ENCODE results near the gene PRKAR2B.

The PRKAR2B gene

DNA sequence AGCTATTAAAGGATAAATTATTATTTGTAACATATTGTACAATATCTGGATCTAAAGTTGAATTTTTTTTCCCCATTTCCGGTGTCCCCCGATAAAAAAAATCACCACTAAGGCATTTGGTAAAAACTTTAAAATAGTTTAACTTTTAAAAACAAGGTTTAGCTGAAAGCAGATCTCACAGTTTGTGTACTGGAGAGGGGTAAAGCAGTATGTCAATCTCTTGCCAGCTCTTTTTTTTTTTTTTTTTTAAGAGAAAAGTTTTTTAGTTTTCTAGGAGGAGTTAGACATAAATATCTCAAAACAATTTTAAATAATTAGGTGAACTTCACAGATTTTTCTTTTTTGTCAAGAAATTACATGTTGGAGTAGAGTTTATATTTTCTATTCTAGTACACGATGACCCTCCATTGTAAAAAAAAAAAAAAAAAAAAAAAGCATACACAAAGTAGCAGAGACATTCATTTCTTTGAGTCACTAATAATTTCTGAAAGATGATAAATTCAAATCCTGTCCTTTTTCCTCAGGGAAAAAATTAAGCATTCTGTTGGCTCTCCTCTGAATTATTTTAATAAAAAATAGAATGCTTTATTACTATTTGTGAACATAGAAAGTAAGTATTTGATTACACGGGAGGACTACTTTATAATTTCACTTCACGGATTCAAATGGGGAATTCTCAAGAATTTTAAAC is 122.4 kb downstream of the PRKAR2B start:
- no peak for DNase-seq

- DNase-seq = peak; percentile 21
These were observed 123.2 kb downstream of the PRKAR2B start for GRCh38 chr7:107167483-107168232.

DNA sequence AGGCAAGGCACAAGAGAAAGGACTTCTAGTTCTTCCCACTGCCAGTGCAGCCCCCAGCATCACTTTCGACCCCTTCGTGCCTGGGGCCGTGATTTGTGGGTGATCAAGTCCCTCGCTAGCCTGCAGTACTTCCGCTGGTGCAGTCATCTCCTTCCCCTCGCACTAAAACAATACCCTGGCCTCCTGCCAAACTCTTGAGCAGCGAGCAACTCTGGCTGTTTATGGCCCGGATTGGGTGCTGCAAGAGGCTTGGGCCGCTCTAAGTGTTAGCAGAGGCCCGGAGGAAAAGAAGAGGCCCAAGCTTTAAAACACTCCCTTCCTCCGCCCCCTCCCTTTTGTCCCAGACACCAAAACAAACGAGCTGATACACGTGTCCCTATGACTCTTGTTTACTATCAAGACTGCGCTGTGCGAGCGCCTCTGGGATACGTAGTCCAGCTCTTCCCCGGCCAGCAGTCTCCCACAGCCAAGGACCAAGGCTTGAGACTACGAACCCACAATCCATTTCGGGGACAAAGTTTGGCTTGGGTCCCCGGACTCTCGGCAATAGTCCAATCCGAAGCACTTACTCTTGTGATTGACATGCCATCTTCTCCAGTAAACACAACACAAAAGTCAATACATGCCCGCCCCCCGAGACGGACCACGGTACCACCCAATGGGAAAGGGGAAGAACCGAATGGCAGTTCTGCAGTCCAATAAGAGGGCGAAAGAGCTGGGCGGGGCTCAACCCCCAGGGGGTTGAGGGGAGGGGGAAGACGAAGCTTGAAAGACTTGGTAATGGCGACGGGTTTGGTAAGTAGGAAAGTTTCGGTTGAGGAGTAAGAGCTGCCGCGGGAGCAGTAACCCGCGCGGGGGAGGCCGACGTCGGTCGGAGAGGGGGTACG is 124.0 kb downstream of the PRKAR2B start, which contains the start of gene HBP1:
HBP1 (plus strand) TSS at position 771 of the 887 bp plus-strand sequence. CDS start 10,891 bp downstream, outside the sequence.
- DNase-seq = peak; percentile 81

DNA sequence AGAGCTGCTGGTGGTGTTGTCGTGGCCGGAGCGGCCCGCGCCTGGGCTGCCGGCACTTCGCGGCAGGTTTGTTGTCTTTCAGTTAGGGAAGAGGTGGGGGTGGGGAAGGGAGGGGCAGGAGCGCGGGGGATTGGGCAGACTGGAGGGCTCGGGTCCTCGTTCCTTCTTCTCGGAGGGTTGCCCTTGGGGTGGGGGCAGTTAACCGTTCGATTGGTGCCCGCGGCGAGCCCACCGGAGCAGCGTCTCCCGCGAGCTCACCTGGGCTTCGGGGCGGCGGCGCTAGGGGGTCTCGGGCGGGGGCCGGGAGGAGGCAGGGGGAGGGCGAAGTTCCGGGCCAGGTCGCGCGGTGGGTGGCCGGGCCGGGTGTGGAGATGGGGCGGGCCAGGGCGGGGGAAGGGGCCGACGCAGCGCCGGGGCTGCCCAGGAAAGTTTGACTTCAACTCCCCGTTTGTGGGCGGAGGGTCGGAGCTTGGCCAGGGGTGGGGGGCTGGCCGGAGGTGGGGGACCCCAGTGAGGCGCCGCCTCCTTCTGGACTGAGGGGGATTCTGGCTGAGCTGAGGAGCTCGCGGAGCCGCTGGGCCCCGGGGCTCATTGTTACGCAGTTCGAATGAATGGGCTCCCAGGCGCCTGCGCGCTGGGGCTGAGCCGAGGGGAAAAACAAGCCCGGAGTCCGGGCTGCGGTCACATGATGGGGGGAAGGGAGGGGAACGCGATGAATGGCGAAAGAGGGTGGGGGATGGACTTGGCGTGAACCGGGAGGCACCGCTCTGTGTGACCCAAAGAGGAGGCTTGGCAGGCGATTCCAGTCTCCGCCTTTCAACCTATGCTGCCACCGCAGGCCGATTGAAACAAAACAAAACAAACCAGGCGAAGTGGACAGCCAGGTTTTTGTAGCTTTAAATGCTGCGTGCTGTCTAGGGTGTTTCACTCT is 124.9 kb downstream of the PRKAR2B start:
- peak; percentile 19 for DNase-seq

DNA sequence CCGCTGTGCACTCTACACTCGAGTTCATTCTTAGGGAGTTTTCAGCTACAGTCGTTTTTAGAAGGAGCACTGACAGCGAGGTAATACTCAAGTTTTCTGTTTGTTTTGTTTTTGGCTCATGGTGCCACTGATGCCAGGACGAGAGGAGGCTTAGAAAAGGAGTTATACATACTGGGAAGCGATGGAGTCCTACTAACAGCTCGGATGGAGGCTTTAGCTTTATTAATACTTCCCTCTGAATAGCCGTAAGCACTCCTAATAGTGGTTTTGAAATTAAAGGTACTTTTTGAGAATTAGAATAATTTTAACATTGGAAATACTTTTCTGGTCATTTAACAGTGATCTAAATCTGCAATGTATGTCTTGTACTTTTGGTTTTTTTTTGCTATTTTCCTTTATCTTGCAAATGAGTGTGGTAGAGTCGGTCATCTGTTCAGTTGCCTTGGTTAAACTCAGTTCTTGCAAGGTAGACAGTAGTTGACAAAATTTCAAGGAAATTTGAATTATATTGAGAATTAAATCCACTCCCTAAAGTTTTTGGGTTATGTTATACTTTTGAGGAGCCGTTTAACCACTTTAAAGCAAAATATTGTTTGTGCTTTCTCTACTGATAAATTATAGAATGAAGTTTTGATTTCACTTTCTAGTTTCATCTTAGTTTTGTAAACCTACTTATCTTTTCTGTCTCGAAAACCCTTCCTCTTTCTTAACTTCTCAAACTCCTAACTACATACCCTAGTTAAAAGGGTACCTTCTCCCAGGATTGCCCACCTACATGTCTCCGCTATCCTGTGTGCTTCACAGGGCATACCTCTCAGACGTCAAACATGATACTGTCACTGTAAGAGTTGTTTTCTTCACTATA is 125.8 kb downstream of the PRKAR2B start:
- DNase-seq = no peak

GRCh38 chr7:107171496-107171895 is 127.0 kb downstream of the PRKAR2B start:
- DNase-seq = no peak

DNA sequence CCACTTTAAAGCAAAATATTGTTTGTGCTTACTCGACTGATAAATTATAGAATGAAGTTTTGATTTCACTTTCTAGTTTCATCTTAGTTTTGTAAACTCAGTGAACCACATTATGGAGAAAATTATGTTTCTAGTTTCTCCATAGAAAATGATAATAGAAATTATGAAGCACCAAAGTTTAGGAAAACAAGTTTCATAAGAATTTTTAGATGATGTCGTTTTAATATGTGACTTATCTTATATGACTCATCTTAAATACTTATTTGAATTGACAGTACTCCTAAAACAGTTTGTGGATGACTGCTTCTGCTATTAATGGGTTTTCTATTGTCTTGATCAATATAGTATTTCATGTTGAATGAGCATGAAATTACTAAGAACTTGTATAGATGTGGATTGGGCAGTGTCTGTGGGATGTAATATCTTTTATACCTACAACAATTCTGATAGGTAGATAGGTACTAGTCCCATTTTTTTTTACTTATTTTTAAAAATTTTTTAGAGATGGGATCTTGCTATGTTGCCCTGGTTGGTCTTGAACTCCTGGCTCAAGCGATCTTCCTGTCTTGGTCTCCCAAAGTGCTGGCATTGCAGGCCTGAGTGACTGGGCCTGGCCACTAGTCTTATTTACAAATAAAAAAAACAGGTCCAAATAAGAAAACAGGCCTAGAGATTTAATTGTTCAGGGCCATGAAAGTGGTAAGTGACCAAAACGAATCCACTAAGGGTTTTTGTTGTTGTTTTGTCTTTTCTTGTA is 127.9 kb downstream of the PRKAR2B start:
- DNase-seq = no peak

DNA sequence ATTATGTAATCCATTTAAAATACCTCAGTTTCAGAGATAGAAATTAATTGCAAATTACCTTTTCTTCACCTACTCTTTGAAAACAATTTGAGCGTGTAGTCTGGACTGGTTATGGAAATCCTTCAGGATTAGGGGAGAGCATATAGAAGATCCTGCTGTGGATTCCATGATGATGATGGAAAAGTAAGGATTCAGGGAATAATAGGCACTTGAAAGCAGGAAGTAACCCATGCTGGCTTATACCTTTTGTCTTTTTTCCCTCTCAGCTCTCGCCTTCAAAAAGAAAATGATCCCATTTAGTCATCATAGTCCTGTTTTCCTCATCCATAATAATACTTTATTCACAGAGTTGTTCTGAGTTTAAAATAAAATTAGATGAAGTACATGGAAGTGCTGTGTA is 128.7 kb downstream of the PRKAR2B start:
- no peak for DNase-seq

DNA sequence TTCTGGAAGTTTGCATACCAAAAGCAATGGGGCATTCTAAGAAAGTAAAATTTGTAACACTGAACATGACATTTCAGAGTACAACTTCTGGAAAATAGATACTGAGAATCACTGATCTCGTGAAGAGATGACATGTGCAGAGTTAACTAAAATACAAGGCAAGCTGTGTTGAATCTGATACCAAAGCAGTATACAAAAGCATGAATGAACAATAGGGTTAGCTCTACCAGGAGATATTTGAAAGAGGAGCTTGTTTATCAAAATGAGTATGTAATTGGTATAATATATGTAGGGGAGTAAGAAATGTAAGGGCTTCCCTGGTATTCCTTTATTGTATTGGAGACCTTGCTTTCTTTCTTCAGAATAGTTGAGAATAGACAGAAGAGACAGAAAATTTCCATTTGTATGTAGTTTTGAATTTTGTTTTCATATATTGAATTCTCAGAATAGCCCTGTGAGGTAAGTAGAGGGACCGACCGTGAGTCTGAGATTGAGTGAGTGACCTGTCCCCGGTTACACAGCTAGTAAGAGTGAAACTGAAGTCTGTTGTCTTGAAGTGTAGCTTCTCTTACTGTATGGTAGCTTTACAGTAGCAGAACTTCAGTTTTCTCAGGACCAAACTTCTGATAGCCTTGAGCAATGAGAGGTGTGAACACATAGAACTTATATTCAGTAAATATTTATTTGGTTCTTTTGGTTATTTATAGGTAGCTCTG is 129.3 kb downstream of the PRKAR2B start:
- DNase-seq = no peak

- no peak for DNase-seq
These were observed 135.0 kb downstream of the PRKAR2B start for GRCh38 chr7:107179326-107180164.

- DNase-seq = no peak
These were observed 135.9 kb downstream of the PRKAR2B start for GRCh38 chr7:107180378-107180777.

DNA sequence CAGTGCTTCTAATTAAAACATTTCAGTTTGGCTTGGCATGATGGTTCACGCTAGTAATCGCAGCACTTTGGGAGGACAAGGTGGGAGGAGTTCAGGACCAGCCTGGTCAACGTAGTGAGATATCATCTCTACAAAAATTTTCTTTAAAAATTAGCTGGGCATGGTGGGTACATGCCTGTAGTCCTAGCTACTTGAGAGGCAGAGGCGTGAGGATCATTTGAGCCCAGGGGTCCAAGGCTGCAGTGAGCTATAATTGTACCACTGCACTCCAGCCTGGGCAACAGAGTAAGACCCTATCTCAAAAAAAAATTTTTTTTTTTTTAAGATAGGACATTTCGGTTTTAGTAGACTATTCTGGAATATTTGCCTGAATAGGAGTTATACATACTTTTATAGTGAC is 136.7 kb downstream of the PRKAR2B start:
- no peak for DNase-seq

DNA sequence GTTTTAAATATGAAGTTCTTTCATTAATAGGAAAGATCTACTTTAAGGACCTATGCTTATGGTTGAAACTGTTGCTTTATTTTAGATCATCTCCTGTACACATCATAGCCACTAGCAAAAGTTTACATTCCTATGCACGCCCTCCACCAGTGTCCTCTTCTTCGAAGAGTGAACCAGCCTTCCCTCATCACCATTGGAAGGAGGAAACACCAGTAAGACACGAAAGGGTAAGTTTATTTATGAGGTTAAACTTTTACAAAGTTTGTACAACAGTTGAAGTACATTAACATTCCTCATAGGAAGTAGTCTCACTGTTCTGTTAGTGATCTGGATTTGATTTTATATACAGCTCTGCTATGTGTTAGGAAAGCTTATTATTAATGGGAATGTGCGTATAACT is 141.2 kb downstream of the PRKAR2B start:
- no peak for DNase-seq

DNA sequence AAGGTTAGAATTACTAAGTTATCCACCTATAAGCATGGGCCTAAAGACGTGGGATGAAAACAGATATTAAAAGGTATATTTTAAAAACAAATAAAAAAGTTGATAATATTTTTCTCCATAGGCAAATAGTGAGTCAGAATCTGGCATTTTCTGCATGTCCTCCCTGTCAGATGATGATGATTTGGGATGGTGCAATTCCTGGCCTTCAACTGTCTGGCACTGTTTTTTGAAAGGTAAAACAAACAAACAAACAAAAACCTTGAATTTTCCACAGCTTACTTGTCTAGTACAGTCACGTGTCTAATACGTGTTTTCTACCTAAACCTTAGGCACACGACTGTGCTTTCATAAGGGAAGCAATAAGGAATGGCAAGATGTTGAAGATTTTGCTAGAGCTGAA is 141.7 kb downstream of the PRKAR2B start:
- DNase-seq = no peak

DNA sequence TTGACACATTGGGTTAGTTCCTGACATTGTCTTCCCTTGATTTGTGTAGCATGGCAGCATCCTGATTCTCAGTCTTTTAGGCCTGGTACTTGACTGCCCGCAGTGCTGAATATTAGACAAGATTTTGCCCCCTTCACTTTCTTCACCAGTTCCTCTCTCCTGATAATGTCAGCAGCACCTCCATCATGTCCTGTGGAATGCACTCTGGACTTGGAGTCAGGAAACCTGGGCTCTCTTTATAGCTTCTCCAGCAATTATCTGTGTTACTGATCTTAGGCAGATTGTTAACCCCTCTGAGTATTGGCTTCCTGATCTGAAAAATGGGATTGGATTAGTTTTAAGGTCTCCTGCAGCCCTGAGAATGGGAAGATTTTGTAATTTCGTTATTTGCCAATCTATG is 143.3 kb downstream of the PRKAR2B start:
- DNase-seq = no peak

GRCh38 chr7:107190090-107190489 is 145.6 kb downstream of the PRKAR2B start:
- DNase-seq = no peak

DNA sequence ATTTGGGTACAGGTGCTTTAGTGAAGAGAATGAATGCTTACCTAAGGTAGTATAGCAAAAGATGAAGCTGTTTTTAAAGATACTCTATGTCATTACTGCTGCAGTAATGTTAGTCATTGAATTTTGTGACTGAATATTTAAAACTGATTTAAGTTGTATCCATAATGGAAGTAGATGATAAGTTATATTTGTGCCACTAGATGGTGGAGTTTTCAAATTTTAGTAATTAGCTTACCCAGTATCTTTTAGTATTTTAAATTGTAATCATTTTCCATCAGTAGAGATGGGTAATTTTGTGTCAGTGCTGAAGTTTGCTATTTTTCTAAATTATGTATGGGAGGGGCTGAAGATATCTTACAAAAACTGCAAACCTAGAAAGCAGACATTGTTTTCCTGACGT is 149.5 kb downstream of the PRKAR2B start:
- no peak for DNase-seq

GRCh38 chr7:107196834-107197610 is 152.5 kb downstream of the PRKAR2B start:
- DNase-seq = no peak
